ENCODE results near the gene PLCB1.

The PLCB1 gene

DNA sequence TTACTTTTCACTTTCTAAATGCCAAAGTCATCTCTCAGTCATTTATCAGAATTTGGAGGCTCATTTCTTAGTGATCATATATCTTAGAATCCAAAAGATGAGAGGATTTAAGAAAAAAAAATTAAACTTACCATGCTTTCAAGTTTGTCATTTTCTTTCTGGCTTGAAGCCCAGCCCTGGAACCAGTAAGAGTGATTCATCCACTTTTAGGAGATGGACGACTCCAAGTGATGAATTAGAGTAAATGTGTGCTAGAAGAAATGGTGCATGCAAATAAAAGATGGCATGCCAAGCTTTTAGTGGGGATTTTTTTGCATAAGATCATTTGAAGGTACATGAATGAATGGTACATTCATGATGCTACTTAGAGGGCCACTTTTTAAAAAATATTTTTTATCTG lies 20.1 kb downstream of the PLCB1 start:
- Histone ChIP-seq H4K20me1 (ENCODE audit: control insufficient read depth, insufficient read depth, low read depth, low read length) (no peaks in the 10 kb centered on the region), H3F3A (ENCODE audit: control insufficient read depth, insufficient read depth) (no peaks in the 10 kb centered on the region), H3K4me3 (ENCODE audit: low read length) (no peak overlapping the region), H3K27me3 (ENCODE audit: control insufficient read depth, low read length) (no peaks in the 10 kb centered on the region), H3K9me3 (ENCODE audit: control insufficient read depth, insufficient read depth, low read length) (no peaks in the 10 kb centered on the region), H3K36me3 (ENCODE audit: control insufficient read depth, low read length) (no peaks in the 10 kb centered on the region), H3K27ac (ENCODE audit: low read depth, low read length) (no peak overlapping the region), H3K9me2 (replicated peaks; ENCODE audit: control insufficient read depth, low read length) (no peaks in the 10 kb centered on the region), H3K4me1 (ENCODE audit: control insufficient read depth, low read length) (no peaks in the 10 kb centered on the region), H3K79me2 (ENCODE audit: control insufficient read depth, low read length) (no peaks in the 10 kb centered on the region), H3K4me2 (ENCODE audit: low read length) (no peak overlapping the region)
- TF ChIP-seq EZH2phosphoT487 (IDR thresholded peaks at IDR 0.05; ENCODE audit: borderline replicate concordance, low read length), result no peak
- TF ChIP-seq, protein P1, sequence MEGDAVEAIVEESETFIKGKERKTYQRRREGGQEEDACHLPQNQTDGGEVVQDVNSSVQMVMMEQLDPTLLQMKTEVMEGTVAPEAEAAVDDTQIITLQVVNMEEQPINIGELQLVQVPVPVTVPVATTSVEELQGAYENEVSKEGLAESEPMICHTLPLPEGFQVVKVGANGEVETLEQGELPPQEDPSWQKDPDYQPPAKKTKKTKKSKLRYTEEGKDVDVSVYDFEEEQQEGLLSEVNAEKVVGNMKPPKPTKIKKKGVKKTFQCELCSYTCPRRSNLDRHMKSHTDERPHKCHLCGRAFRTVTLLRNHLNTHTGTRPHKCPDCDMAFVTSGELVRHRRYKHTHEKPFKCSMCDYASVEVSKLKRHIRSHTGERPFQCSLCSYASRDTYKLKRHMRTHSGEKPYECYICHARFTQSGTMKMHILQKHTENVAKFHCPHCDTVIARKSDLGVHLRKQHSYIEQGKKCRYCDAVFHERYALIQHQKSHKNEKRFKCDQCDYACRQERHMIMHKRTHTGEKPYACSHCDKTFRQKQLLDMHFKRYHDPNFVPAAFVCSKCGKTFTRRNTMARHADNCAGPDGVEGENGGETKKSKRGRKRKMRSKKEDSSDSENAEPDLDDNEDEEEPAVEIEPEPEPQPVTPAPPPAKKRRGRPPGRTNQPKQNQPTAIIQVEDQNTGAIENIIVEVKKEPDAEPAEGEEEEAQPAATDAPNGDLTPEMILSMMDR (IDR thresholded peaks at IDR 0.05; ENCODE audit: low read depth, low read length, poor library complexity, severe bottlenecking), result no peak

DNA sequence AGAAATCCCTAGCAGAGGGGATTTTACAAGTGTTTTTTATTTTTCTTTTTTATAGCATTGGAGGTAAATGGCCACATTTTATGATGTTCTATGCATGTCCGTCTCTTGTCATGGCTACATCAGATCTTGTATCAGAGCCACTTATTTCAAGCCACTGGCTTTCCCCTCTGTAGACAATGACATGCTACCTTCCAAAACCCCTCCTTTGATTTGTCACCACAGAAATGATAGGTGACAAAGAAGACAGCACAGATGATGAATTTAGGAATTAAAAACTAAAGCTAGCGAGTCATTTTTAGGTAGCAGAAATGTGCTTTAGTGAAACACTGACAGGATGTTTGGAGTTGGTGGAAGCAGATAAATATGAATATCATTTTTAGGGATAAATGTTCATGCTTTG lies 20.8 kb downstream of the PLCB1 start:
- no peaks in the 10 kb centered on the region for H3K9me2 ChIP-seq (replicated peaks; ENCODE audit: control insufficient read depth, low read length)
- H3K79me2 ChIP-seq (ENCODE audit: control insufficient read depth, low read length), result no peaks in the 10 kb centered on the region
- no peaks in the 10 kb centered on the region for H3K36me3 ChIP-seq (ENCODE audit: control insufficient read depth, low read length)
- no peaks in the 10 kb centered on the region for H4K20me1 ChIP-seq (ENCODE audit: control insufficient read depth, insufficient read depth, low read depth, low read length)
- H3K4me2 ChIP-seq (ENCODE audit: low read length), result no peak overlapping the region
- H3F3A ChIP-seq (ENCODE audit: control insufficient read depth, insufficient read depth), result no peaks in the 10 kb centered on the region
- no peaks in the 10 kb centered on the region for H3K4me1 ChIP-seq (ENCODE audit: control insufficient read depth, low read length)
- H3K4me3 ChIP-seq (ENCODE audit: low read length), result no peak overlapping the region
- TF ChIP-seq, protein P1 (IDR thresholded peaks at IDR 0.05; ENCODE audit: low read depth, low read length, poor library complexity, severe bottlenecking), result no peak
- no peak for TF ChIP-seq EZH2phosphoT487 (IDR thresholded peaks at IDR 0.05; ENCODE audit: borderline replicate concordance, low read length)
- H3K9me3 ChIP-seq (ENCODE audit: control insufficient read depth, insufficient read depth, low read length), result no peaks in the 10 kb centered on the region
- H3K27me3 ChIP-seq (ENCODE audit: control insufficient read depth, low read length), result no peaks in the 10 kb centered on the region
- no peak overlapping the region for H3K27ac ChIP-seq (ENCODE audit: low read depth, low read length)

DNA sequence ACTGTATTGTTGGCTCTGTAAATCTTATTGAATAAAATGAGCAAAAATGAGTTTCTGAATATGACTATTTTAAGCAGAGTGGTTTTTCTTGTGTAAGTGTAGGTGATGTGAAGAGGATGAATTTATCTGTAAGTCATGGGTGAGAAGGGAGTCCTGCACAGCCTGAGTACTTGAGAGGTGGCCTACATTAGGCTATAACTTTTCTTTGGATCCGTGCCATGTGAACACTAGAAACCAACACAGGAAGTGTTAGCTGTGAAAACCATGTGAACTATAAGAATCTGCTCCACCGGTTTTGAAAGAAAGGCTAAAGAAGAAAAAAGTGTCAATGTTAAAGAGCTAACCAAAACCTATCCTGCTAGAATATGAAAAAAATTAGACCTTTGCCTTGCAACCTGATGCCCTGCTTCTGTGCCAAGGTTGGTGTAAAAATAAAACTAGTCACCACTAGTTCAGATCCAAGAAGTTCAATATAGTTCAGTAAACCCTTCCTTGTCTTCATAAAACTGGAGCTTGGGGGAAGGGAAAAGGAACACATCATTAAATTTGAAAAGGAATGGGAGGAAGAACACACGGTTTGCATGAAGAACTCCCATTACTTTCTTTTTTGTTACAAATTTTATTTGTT lies 21.3 kb downstream of the PLCB1 start:
- H3F3A ChIP-seq (ENCODE audit: control insufficient read depth, insufficient read depth), result no peaks in the 10 kb centered on the region
- H3K4me1 ChIP-seq (ENCODE audit: control insufficient read depth, low read length), result no peaks in the 10 kb centered on the region
- no peaks in the 10 kb centered on the region for H3K36me3 ChIP-seq (ENCODE audit: control insufficient read depth, low read length)
- no peak overlapping the region for H3K27ac ChIP-seq (ENCODE audit: low read depth, low read length)
- no peaks in the 10 kb centered on the region for H3K9me2 ChIP-seq (replicated peaks; ENCODE audit: control insufficient read depth, low read length)
- no peaks in the 10 kb centered on the region for H3K79me2 ChIP-seq (ENCODE audit: control insufficient read depth, low read length)
- no peaks in the 10 kb centered on the region for H3K9me3 ChIP-seq (ENCODE audit: control insufficient read depth, insufficient read depth, low read length)
- TF ChIP-seq EZH2phosphoT487 (IDR thresholded peaks at IDR 0.05; ENCODE audit: borderline replicate concordance, low read length), result no peak
- TF ChIP-seq, protein P1 (IDR thresholded peaks at IDR 0.05; ENCODE audit: low read depth, low read length, poor library complexity, severe bottlenecking), result no peak
- H4K20me1 ChIP-seq (ENCODE audit: control insufficient read depth, insufficient read depth, low read depth, low read length), result no peaks in the 10 kb centered on the region
- H3K4me3 ChIP-seq (ENCODE audit: low read length), result no peak overlapping the region
- no peak overlapping the region for H3K4me2 ChIP-seq (ENCODE audit: low read length)
- H3K27me3 ChIP-seq (ENCODE audit: control insufficient read depth, low read length), result no peaks in the 10 kb centered on the region
